DMS79 treated with DMSO at 0.1 percent for 48 hours (cell line): ENCODE measurements around the gene ARHGDIA.
"Not testable (repeated sequence)": the region's sequence is repeated elsewhere in the genome, so short reads cannot be mapped to it uniquely, and the experiment has no call there.

Source experiments
- DNase-seq: peaks from one replicate; lab custom pipeline; 2025; lab: John Stamatoyannopoulos, UW

Gene ARHGDIA

GRCh38 chr17:81870981-81871386 is at the start of gene ARHGDIA:
Gene ARHGDIA (minus strand): TSS chr17:81871337. CDS start chr17:81869930, 1,407 bp downstream.
- no peak for DNase-seq

- no peak for DNase-seq
Observed at GRCh38 chr17:81918832-81919545, 47.9 kb upstream of the ARHGDIA start.

GRCh38 chr17:81918333-81918669 is 47.2 kb upstream of the ARHGDIA start:
- not testable (repeated sequence) for DNase-seq

GRCh38 chr17:81917565-81918332 is 46.6 kb upstream of the ARHGDIA start, which contains the start of gene SIRT7:
Gene SIRT7 (minus strand): TSS chr17:81918176. CDS start chr17:81918131, 45 bp downstream.
- peak; percentile 56 for DNase-seq

- DNase-seq: no peak
Observed at GRCh38 chr17:81916234-81917001, 45.3 kb upstream of the ARHGDIA start.

- no peak for DNase-seq
Observed at GRCh38 chr17:81915331-81915730, 44.2 kb upstream of the ARHGDIA start.

- DNase-seq: no peak
Observed at GRCh38 chr17:81914103-81914850, 43.1 kb upstream of the ARHGDIA start.

- DNase-seq: no peak
Observed at GRCh38 chr17:81913394-81914102, 42.4 kb upstream of the ARHGDIA start.

GRCh38 chr17:81912441-81913309 is 41.5 kb upstream of the ARHGDIA start:
- no peak for DNase-seq

- DNase-seq: no peak
Observed at GRCh38 chr17:81911969-81912368, 40.8 kb upstream of the ARHGDIA start.

- peak; percentile 19 for DNase-seq
Observed at GRCh38 chr17:81911277-81911961, 40.3 kb upstream of the ARHGDIA start, which contains the start of gene PCYT2. Gene PCYT2 (minus strand): TSS chr17:81911399. CDS start chr17:81911355, 44 bp downstream.

GRCh38 chr17:81910840-81911276 is 39.7 kb upstream of the ARHGDIA start:
- DNase-seq: no peak

- DNase-seq: no peak
Observed at GRCh38 chr17:81909966-81910839, 39.1 kb upstream of the ARHGDIA start.

- no peak for DNase-seq
Observed at GRCh38 chr17:81909231-81909630, 38.1 kb upstream of the ARHGDIA start.

GRCh38 chr17:81908793-81909192 is 37.7 kb upstream of the ARHGDIA start:
- no peak for DNase-seq

GRCh38 chr17:81907219-81908145 is 36.3 kb upstream of the ARHGDIA start:
- DNase-seq: no peak
